SK-MEL-5 (cell line): Measurements from ENCODE around the gene P2RX4. TPM values are rescaled to one million over a fixed set of nuclear protein-coding genes. Genes with fewer than 3 reads are reported as not detected.
"Not testable (repeated sequence)": the region's sequence is repeated elsewhere in the genome, so short reads cannot be mapped to it uniquely, and the experiment has no call there.

Experiments used
- DNase-seq: peaks from one replicate; pipeline ENCODE4 v3.0.0-alpha.2; 2016; ENCODE audit warnings: low read depth, low spot score
- in situ Hi-C: cut with HindIII; loops from 2 replicates; pipeline ENCODE4 v1.10.0; 2016; ENCODE audit warnings: low sequenced_read_pairs, high pct_unique_total_duplicates, low pct_unique_long_range_greater_than_20kb
- total RNA-seq: library from RNA; depleted of rRNA; stranded (reverse); fragments of >200 nt; shearing (Covaris generic); gene quantifications from 2 replicates; pipeline ENCODE4 v1.2.3, GENCODE V29; 2014

The P2RX4 gene
- total RNA-seq, 1 experiment from 2014 or later = 158 TPM

GRCh38 chr12:121253638-121254335 lies 43.9 kb downstream of the P2RX4 start:
- in situ Hi-C loops = no loop called here
- no peak for DNase-seq

GRCh38 chr12:121255433-121255832 lies 45.5 kb downstream of the P2RX4 start:
- no peak for DNase-seq
- in situ Hi-C loops = no loop called here

DNA sequence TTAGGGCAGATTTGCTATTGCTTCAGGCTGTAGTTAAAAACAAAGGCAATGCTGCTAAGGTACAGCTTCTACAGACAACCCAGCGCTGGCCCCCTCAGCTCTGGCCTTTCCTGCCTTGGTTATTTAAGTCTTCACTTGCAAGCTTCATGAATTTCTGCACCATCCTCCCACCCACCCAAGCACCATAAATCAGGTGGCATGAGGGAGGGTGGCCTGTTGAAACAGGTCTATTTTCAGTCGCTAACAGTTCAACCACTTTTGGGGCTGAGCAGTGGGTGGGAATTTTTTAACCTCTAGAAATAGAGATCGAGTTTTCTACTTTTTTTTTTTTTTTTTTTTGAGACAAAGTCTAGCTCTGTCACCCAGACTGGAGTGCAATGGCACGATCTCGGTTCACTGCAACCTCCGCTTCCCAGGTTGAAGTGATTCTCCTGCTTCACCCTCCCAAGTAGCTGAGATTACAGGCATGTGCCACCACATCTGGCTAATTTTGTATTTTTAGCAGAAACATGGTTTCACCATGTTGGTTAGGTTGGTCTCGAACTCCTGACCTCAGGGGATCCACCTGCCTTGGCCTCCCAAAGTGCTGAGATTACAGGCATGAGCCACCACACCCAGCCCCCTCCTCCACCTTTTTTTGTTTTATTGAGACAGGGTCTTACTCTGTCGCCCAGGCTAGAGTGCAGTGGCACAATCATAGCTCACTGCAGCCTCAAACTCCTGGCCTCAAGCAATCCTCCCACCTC lies 47.9 kb downstream of the P2RX4 start:
- in situ Hi-C loops, DNase-seq: not testable (repeated sequence)

- no peak for DNase-seq
- in situ Hi-C loops = no loop called here
Measured at GRCh38 chr12:121259074-121259473, 49.1 kb downstream of the P2RX4 start.

- DNase-seq = no peak
- in situ Hi-C loops = no loop called here
Measured at GRCh38 chr12:121260091-121260490, 50.2 kb downstream of the P2RX4 start.

DNA sequence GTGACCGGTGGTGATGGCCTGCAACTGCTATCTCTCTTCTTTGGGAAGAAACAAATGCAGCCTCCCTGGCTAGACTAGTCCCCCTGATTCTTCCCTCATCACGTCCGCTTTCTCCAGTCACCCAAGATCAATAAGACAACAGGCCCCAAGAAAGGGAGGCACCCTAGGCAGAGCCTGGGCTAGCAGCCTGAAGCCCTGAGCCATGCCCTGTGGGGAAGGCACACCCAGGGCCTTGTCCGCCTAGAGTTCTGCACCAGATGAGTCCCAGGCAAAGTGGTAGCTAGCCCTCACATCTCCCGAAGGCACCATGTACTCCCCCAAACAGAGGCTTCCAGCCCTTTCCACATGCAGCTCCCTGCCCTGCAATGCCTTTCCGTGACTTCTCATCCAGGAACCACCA lies 51.5 kb downstream of the P2RX4 start:
- DNase-seq = no peak
- in situ Hi-C loops = no loop called here

- DNase-seq = no peak
- in situ Hi-C loops = no loop called here
Measured at GRCh38 chr12:121263206-121263935, 53.4 kb downstream of the P2RX4 start.

- DNase-seq = no peak
- in situ Hi-C loops = no loop called here
Measured at GRCh38 chr12:121264135-121264534, 54.2 kb downstream of the P2RX4 start.

- in situ Hi-C loops = no loop called here
- no peak for DNase-seq
Measured at GRCh38 chr12:121264951-121265515, 55.1 kb downstream of the P2RX4 start.

- in situ Hi-C loops = no loop called here
Measured at GRCh38 chr12:121267822-121268221, 57.9 kb downstream of the P2RX4 start.

GRCh38 chr12:121273364-121273896 lies 63.5 kb downstream of the P2RX4 start:
- no peak for DNase-seq
- in situ Hi-C loops = no loop called here

More at GRCh38 chr12:121267822-121268221, 57.9 kb downstream of the P2RX4 start:
- no peak for DNase-seq

DNA sequence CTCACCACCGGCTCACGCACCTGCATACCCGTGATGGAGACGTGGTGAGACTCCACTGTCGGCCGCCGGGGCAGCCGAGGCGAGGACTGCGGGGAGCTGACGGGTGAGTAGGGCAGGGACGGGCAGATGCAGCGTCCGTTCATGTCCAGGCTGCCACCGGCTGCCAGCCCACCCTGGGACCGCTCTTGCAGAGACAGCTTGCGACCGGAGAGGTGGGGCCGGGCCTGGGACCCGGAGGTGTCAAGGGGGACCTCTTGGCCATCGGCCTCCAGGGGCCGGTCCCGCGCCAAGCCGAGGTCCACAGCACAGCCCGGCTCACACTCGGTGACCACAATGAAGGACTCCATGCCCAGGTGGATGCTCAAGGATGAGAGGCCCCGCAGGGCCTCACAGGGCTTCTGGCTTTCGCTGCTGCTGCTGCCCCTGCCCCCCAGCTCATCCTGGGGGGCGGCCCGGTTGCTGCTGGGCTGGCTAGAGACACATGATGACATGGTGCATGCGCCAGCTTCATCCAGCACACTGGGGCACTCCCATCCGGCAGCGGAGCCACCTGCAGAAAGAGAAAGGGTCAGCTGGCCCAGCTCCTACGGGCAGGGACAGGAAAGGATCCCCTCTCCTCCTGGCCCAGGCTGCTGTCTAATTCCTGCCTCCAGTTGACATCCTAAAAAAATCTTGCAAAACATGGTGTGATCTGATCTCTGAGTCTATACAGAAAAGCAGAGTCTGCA lies 64.3 kb downstream of the P2RX4 start:
- no peak for DNase-seq
- in situ Hi-C loops = no loop called here

- DNase-seq = no peak
- in situ Hi-C loops = no loop called here
Measured at GRCh38 chr12:121277374-121277759, 67.4 kb downstream of the P2RX4 start.

DNA sequence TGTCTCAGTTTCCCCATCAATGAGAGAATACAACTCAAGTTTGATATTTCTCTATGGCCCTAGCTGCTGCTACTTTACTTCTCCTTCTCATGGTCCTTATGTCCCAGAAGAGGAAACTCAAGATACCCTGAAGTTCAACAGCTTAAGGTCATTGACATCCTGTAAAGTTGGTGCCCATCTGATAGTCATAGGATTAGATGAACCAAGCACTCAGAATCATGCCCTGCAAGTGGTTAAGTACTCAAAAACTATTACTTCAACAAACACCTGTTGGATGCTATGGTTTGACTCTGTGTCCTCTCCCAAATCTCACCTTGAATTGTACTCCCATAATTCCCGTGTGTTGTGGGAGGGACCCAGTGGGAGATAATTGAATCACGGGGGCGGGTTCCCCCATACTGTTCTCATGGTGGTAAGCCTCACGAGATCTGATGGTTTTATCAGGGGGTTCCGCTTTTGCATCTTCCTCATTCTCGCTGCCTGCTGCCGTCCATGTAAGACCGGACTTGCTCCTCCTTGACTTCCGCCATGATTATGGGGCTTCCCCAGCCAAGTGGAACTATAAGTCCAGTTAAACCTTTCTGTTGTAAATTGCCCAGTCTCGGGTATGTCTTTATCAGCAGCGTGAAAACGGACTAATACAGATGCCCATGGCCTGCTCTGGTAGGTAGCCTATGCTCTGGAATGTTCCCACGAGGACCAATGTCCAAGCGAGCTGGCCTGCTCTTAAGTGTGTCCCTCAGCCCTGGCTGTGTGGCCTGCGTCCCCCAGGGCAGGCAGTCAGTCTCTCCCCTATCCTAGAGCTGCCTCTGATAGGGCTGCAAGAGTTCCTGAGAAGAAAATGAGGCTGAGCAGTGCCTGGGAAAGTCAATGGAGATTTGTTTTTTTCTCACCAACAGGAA lies 68.5 kb downstream of the P2RX4 start:
- in situ Hi-C loops = no loop called here
- DNase-seq = no peak

GRCh38 chr12:121279071-121279375 lies 69.1 kb downstream of the P2RX4 start:
- no peak for DNase-seq
- in situ Hi-C loops = no loop called here

DNA sequence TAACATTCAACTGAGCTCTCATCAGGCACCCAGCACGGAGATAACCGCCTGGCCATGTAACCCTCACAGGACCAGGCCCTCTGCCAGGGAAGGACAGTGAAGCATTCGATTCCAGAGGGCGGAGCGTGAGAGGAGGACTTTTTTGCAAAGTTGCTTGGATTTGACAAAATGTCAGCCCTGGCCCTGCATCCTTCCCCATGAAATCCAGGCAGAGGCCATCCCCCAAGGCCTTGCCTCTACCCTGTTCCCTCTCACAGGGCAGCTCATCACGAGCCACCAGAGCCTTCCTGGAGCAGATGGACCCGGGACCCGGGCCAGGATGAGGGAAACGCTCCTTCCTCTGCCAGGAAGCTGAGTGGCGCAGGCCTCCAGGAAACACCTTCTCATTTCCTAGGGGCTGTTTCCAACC lies 69.6 kb downstream of the P2RX4 start:
- in situ Hi-C loops = no loop called here
- DNase-seq = no peak

- in situ Hi-C loops, DNase-seq: not testable (repeated sequence)
Measured at GRCh38 chr12:121280531-121280930, 70.6 kb downstream of the P2RX4 start.
